OCI-LY3 (cell line): Measurements from ENCODE around the gene INPP5E.

Source experiments
- H2AFZ ChIP-seq: fragments of 200-600, 300-600 bp; shearing (Covaris generic); 2 replicates; pipeline ENCODE4 v1.6.0; 2014; ENCODE audit warnings: antibody characterized with exemption, low read depth, low read length
- H3K27ac ChIP-seq: fragments of 200-600, 300-600 bp; sonication (generic); 2 replicates; pipeline ENCODE4 v1.5.1; 2014; ENCODE audit warnings: mild to moderate bottlenecking, low read length, moderate library complexity, mixed read lengths
- H3K27me3 ChIP-seq: fragments of 200-600, 300-600 bp; sonication (generic); 2 replicates; pipeline ENCODE4 v1.6.1; 2014; ENCODE audit warnings: low read depth, low read length, mixed read lengths
- H3K36me3 ChIP-seq: fragments of 200-600, 300-600 bp; sonication (generic); replicated peaks from 2 replicates; pipeline ENCODE3; 2014; ENCODE audit warnings: low read depth, low read length, mixed read lengths
- H3K4me1 ChIP-seq: fragments of 300-600, 200-600 bp; sonication (generic); 2 replicates; pipeline ENCODE4 v1.6.1; 2014; ENCODE audit warnings: low read length, mixed read lengths
- H3K4me2 ChIP-seq: fragments of 200-600, 300-600 bp; sonication (generic); 2 replicates; pipeline ENCODE4 v1.6.1; 2014; ENCODE audit warnings: low read length, mixed read lengths
- H3K4me3 ChIP-seq: fragments of 300-600, 200-600 bp; sonication (generic); 2 replicates; pipeline ENCODE4 v1.5.1; 2014; ENCODE audit warnings: antibody characterized with exemption, mild to moderate bottlenecking, low read length, moderate library complexity
- H3K79me2 ChIP-seq: fragments of 300-600, 200-600 bp; shearing (Covaris generic); 2 replicates; pipeline ENCODE4 v1.6.1; 2014; ENCODE audit warnings: mild to moderate bottlenecking, low read length, mixed read lengths
- H3K9ac ChIP-seq: fragments of 300-600, 200-600 bp; shearing (Covaris generic); 2 replicates; pipeline ENCODE4 v1.6.0; 2014; ENCODE audit warnings: mild to moderate bottlenecking, low read length, moderate library complexity
- H3K9me3 ChIP-seq: fragments of 200-600, 300-600 bp; shearing (Covaris generic); 2 replicates; pipeline ENCODE4 v1.6.1; 2014; ENCODE audit warnings: low read length, mixed read lengths; ENCODE audit not compliant: insufficient read depth
- H4K20me1 ChIP-seq: fragments of 200-600, 300-600 bp; sonication (generic); 2 replicates; pipeline ENCODE4 v1.6.1; 2016; ENCODE audit warnings: low read length, mixed read lengths; ENCODE audit not compliant: insufficient read depth
- EZH2phosphoT487 ChIP-seq: fragments of 200-600 bp; shearing (Covaris generic); IDR thresholded peaks from 2 replicates; pipeline ENCODE4 v1.6.1; 2018; ENCODE audit warnings: antibody characterized with exemption, mixed run types, low read depth
- TF ChIP-seq, protein P1 (sequence below): fragments of 200-600, 300-600 bp; sonication (generic); IDR thresholded peaks from 2 replicates; pipeline ENCODE4 v1.5.1; 2014; ENCODE audit warnings: antibody characterized with exemption, low read length, low read depth

The INPP5E gene

DNA sequence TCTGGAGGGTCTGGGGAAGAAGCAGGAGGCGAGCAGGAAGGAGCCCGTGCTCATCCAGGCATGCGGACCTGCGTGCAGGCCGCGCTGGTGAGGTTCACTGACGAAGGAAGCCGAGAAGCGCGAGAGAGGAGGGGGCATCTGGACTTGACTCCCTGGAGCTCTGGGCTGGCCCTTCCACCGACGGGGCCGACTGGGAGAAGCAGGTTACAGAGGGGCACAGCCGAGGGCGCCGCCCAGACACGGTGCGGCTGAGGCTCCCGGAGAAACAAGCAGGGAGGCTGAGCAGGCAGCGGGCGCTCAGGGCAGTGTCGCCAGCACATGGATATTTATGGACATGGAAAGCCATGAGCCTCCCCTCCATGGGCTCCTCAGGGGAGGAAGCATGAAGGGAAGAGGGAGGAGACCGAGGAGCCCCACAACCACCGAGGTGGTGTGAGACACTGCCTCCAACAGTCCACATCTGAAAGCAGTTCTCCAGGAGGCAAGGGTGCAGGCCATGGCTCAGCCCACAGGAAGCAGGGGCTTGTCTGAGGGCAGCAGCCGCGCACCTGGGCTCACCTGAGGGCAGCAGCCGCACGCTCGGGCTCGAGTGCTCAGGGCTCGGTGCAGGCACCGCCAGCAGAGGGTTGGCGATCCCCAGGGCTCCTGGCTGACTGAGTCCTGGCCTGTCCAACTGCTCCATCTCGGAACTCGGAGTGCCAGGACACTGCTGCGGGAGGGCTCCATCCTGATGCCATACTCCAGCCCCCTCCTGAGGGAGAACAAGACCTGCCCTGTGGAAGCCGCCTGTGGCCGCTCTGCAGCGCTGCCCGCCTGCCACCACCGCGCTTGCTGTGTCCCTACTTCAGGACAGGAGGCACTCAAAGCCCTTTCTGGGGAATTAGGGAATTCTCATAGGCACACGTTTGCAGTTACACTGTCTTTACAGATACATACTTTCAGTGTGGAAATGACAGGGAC, 15.7 kb upstream of the INPP5E start:
- no peak overlapping the region for H3K4me3 ChIP-seq
- H4K20me1 ChIP-seq: no peaks in the 10 kb centered on the region
- H3K27me3 ChIP-seq: no peaks in the 10 kb centered on the region
- H3K79me2 ChIP-seq: no peaks in the 10 kb centered on the region
- H2AFZ ChIP-seq: no peak overlapping the region
- H3K36me3 ChIP-seq: peaks cover 68% of the 10 kb centered on the region
- no peak overlapping the region for H3K27ac ChIP-seq
- no peak overlapping the region for H3K4me2 ChIP-seq
- no peak for TF ChIP-seq EZH2phosphoT487
- TF ChIP-seq, protein P1, sequence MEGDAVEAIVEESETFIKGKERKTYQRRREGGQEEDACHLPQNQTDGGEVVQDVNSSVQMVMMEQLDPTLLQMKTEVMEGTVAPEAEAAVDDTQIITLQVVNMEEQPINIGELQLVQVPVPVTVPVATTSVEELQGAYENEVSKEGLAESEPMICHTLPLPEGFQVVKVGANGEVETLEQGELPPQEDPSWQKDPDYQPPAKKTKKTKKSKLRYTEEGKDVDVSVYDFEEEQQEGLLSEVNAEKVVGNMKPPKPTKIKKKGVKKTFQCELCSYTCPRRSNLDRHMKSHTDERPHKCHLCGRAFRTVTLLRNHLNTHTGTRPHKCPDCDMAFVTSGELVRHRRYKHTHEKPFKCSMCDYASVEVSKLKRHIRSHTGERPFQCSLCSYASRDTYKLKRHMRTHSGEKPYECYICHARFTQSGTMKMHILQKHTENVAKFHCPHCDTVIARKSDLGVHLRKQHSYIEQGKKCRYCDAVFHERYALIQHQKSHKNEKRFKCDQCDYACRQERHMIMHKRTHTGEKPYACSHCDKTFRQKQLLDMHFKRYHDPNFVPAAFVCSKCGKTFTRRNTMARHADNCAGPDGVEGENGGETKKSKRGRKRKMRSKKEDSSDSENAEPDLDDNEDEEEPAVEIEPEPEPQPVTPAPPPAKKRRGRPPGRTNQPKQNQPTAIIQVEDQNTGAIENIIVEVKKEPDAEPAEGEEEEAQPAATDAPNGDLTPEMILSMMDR: no peak
- H3K9me3 ChIP-seq: no peaks in the 10 kb centered on the region
- no peak overlapping the region for H3K9ac ChIP-seq
- no peaks in the 10 kb centered on the region for H3K4me1 ChIP-seq

DNA sequence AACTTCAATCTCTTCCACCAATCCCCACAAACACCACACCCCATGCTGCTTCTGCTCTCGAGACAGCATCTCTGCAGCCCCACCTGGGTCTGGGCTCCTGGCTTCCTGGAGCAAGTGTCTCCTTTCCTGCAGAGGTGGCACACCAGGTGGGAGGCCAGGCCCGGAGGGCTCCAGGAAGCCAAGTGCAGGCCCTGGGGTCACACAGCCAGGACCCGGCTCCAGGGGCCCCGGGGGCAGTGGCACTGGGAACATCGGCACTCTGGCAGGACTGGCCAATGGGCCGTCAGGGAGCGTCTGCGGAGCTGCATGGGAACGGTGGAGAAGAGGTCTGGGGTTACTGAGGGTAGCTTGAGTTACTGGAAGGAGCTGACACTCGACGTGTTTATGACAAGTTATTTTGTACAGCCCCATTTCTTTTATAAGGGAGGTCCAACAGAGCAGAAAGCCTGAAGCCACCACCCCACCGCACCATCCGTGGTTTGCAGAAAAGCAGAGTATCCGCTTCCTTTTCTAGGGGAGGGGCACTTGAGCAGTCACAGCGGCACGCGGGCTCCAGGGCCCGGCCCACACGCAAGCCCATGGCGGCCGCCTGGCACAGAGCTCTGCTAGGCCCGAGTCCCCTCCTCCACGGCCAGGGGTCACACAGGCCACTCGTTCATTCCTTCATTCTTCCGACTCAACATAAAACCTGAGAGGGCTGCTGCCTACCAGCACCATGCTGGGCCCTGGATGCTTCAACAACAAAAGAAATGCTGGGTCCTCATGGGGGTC, 14.6 kb upstream of the INPP5E start:
- Histone ChIP-seq H2AFZ (no peak overlapping the region), H3K9ac (no peak overlapping the region), H3K4me2 (no peak overlapping the region), H3K27ac (no peak overlapping the region), H3K27me3 (no peaks in the 10 kb centered on the region), H3K9me3 (no peaks in the 10 kb centered on the region), H4K20me1 (no peaks in the 10 kb centered on the region), H3K79me2 (no peaks in the 10 kb centered on the region), H3K4me1 (no peaks in the 10 kb centered on the region), H3K4me3 (no peak overlapping the region), H3K36me3 (peaks cover 66% of the 10 kb centered on the region)
- TF ChIP-seq, protein P1: no peak
- TF ChIP-seq EZH2phosphoT487: no peak

GRCh38 chr9:136453326-136453725, 13.7 kb upstream of the INPP5E start:
- no peaks in the 10 kb centered on the region for H3K4me1 ChIP-seq
- H3K36me3 ChIP-seq: peaks cover 66% of the 10 kb centered on the region
- H3K4me2 ChIP-seq: no peak overlapping the region
- no peak overlapping the region for H3K9ac ChIP-seq
- TF ChIP-seq, protein P1: no peak
- TF ChIP-seq EZH2phosphoT487: no peak
- H3K4me3 ChIP-seq: no peak overlapping the region
- no peaks in the 10 kb centered on the region for H4K20me1 ChIP-seq
- no peak overlapping the region for H3K27ac ChIP-seq
- H3K9me3 ChIP-seq: no peaks in the 10 kb centered on the region
- H3K79me2 ChIP-seq: no peaks in the 10 kb centered on the region
- H2AFZ ChIP-seq: no peak overlapping the region
- no peaks in the 10 kb centered on the region for H3K27me3 ChIP-seq

DNA sequence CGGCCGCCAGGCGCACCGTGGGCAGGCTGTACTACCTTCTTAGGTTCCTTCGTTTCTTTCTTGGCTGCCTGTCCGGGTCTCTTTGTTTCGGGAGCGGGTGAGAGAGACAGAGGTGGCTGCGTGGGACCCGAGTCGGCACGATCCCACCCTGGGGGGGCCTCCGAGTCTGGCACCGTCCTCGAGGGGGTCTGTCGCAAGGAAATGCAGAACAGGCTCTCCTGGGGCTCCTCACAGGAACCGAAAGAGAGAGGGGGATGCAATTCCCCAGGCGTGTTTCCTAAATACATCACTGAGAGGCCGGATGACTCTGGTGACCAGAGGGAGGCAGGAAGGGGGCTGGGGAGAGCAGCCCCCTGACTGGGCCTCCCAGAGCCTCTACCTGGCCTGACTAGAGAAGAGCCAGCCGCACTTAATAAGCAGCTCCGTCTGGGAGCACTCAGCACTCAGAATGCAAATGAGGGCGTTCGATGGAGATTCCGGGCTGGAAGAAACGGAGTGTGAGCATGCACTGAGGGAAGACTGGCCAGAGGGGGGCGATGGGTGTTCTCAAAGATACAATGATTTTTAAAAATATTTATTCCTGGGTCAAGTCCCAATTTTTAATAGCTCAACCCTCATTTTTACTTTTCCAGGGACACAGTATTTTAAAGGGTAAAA, 11.7 kb upstream of the INPP5E start:
- Histone ChIP-seq H3K4me3 (no peak overlapping the region), H3K9me3 (no peaks in the 10 kb centered on the region), H3K27ac (no peak overlapping the region), H3K4me2 (no peak overlapping the region), H3K36me3 (peaks cover 77% of the 10 kb centered on the region), H3K27me3 (no peaks in the 10 kb centered on the region), H3K9ac (no peak overlapping the region), H4K20me1 (no peaks in the 10 kb centered on the region), H3K79me2 (no peaks in the 10 kb centered on the region), H3K4me1 (no peaks in the 10 kb centered on the region), H2AFZ (no peak overlapping the region)
- TF ChIP-seq, protein P1: no peak
- no peak for TF ChIP-seq EZH2phosphoT487
